Measurements from ENCODE around the gene FABP3.

DNA sequence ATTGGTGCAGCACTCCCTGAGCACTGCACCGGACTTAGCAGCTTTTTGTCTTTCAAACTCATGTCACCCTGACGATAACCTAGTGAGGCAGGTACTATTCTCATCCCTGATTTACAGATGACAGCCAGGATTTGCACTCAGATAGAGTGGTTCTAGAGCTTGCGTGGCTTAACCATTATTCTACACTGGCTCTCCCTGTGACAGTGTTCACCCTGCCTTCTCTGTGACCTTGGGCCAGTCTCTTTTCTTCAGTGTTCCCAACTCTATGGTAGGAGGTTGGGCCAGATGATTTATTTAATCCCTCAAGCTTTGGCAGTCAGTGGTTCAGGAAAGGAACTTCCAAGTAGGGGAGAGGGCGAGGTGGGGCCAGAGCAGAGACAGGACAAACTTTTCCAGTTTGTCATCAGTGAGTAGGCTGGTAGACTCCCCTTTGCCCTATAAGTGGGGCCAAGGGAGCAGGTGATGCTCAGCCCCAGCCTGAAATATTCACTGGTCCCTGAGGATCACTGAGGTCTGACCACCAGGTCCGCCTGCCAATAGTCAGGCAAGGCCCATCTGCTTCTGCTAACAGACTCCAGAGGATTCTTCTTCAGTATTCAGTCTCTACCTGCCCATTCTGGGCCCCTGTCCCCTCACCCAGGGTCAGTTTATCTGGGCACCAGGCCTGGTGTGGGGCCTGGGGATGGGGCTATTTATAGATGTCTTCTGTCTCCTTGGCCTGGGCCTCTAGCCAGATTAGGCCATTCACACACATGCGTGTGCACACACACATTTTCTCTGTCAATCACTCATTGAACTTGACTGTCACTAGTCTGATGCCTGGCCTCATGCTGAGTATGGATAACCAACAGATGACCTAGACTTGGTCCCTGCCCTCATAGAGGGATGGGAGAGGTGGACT is 8.8 kb upstream of the FABP3 start:
- TF ChIP-seq EZH2 (IDR thresholded peaks at IDR 0.05; ENCODE audit: borderline replicate concordance, low read depth, low read length, severe bottlenecking) (no peak), POLR2AphosphoS5 (IDR thresholded peaks at IDR 0.05; ENCODE audit: insufficient read depth, low read depth, low read length) (no peak), POLR2A (IDR thresholded peaks at IDR 0.05; ENCODE audit: low read depth, low read length) (no peak), MYC (IDR thresholded peaks at IDR 0.05; ENCODE audit: low read depth, low read length) (no peak), GATA2 (IDR thresholded peaks at IDR 0.05; ENCODE audit: insufficient read depth, insufficient read length, low read depth, low read length) (no peak)
- TF ChIP-seq, protein P1, sequence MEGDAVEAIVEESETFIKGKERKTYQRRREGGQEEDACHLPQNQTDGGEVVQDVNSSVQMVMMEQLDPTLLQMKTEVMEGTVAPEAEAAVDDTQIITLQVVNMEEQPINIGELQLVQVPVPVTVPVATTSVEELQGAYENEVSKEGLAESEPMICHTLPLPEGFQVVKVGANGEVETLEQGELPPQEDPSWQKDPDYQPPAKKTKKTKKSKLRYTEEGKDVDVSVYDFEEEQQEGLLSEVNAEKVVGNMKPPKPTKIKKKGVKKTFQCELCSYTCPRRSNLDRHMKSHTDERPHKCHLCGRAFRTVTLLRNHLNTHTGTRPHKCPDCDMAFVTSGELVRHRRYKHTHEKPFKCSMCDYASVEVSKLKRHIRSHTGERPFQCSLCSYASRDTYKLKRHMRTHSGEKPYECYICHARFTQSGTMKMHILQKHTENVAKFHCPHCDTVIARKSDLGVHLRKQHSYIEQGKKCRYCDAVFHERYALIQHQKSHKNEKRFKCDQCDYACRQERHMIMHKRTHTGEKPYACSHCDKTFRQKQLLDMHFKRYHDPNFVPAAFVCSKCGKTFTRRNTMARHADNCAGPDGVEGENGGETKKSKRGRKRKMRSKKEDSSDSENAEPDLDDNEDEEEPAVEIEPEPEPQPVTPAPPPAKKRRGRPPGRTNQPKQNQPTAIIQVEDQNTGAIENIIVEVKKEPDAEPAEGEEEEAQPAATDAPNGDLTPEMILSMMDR (IDR thresholded peaks at IDR 0.05; ENCODE audit: extremely low read depth in 1 of 2, insufficient read depth in 1 of 2, low read depth in 1 of 2, low read length in 2 of 2) = no peak
- TF ChIP-seq, protein P2, sequence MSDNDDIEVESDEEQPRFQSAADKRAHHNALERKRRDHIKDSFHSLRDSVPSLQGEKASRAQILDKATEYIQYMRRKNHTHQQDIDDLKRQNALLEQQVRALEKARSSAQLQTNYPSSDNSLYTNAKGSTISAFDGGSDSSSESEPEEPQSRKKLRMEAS (IDR thresholded peaks at IDR 0.05; ENCODE audit: insufficient read depth, insufficient read length) = no peak
